Left lung (tissue), 10 donors: ENCODE results near the gene ERBB3. TPM values are rescaled to one million over a fixed set of nuclear protein-coding genes. Genes with fewer than 3 reads are reported as not detected.

Source experiments
- ATAC-seq: fragments of 200-7000 bp; cut with Tn5 transposase; one replicate; pipeline ENCODE4 v1.9.1; 2020; ENCODE audit warnings: moderate library complexity
- DNase-seq, 4 donors: peaks; one replicate each; pipeline ENCODE4 v3.0.0-alpha.2; 2013 to 2020
- H3K27ac ChIP-seq, 2 donors: fragments of 200-600 bp; sonication (generic) in 1 of 2; one replicate each; pipeline versions ENCODE4 v1.5.0 to v1.8.0; 2020 to 2021
- H3K27me3 ChIP-seq, 2 donors: fragments of 200-600 bp; sonication (generic) in 1 of 2; one replicate each; pipeline versions ENCODE4 v1.5.0 to v1.8.0; 2020 to 2021
- H3K36me3 ChIP-seq, 2 donors: fragments of 200-600 bp; sonication (generic) in 1 of 2; one replicate each; pipeline versions ENCODE4 v1.5.0 to v1.8.0; 2020 to 2021
- H3K4me1 ChIP-seq, 2 donors: fragments of 200-600 bp; one replicate each; pipeline ENCODE4 v1.8.0; 2021
- H3K4me3 ChIP-seq, 2 donors: fragments of 200-600 bp; sonication (generic) in 1 of 2; one replicate each; pipeline versions ENCODE4 v1.5.0 to v1.8.0; 2020 to 2021; ENCODE audit warnings: mild to moderate bottlenecking in 1 of 2
- H3K9me3 ChIP-seq, 2 donors: fragments of 200-600 bp; sonication (generic) in 1 of 2; one replicate each; pipeline versions ENCODE4 v1.5.0 to v1.8.0; 2020 to 2021
- CTCF ChIP-seq, 2 donors: fragments of 200-600 bp; sonication (generic) in 1 of 2; IDR thresholded peaks; one replicate each; pipeline versions ENCODE4 v1.5.0 to v1.8.0; 2021; ENCODE audit warnings: antibody characterized with exemption in 2 of 2
- intact Hi-C, 2 donors: fragments of 100-400 bp; cut with DNase I; formaldehyde crosslinking; loops; one replicate each; pipeline versions ENCODE4 v1.11.2 to v1.14.2; 2022
- polyA plus RNA-seq, 6 donors: library from polyadenylated mRNA; unstranded; fragments of 120-200 nt; gene quantifications; one replicate each; pipeline ENCODE4 v1.2.1, GENCODE V29; 2013; ENCODE audit not compliant: insufficient read length in 6 of 6
- total RNA-seq, 2 donors: library from RNA; stranded (reverse); fragmentation: NEBNext Ultra II Directional; extraction: Animal tissue kit (Norgen Biotek cat#: 25700); gene quantifications; one replicate each; pipeline ENCODE4 v1.2.1, GENCODE V29; 2021
- donor health status: DM: no; HTN: yes; CAD: no.
- donor health status: DM: no; HTN: no; CAD: no.

The ERBB3 gene
- total and polyA plus RNA-seq, 8 donors = 38.6 to 96.1 (median 82.1) TPM

DNA sequence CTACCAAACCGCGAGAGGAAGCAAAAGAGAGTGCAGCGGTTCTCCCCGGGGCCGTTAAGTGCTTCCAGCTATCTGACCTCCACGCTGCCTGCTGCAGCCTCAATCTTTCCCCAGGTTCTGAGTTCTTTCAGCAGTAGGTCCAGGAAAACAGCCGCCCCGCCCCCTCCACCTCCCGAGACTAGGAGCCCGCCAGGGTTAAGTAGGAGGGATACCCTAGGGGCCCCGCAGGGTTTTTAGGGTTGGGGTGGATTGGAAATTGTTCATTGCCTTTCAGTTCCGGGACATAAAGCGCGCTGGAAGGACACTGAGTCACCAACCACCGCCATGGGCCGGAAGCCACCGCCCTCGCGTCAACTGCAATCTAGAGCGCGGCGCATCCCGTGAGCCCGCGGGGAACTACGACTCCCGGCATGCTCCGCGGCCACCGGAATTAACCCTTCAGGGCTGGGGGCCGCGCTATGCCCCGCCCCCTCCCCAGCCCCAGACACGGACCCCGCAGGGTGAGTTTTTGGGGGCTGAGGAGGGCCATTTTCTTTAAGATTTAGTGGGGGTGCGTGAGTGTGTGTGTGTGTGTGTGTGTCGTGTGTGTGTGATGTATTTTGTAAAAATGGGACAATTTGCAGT lies 72.3 kb downstream of the ERBB3 start, which contains the start of gene MYL6B:
TSS of gene MYL6B (plus strand) at position 456 of the 624 bp plus-strand sequence. CDS start 1,332 bp downstream, outside the sequence.
- no peaks in the 10 kb centered on the region for H3K36me3 ChIP-seq
- intact Hi-C loops = no loop called here
- DNase-seq = peak; percentile 89 to 97 (median 94)
- no peaks in the 10 kb centered on the region for H3K27me3 ChIP-seq
- no peak for TF ChIP-seq CTCF (IDR thresholded peaks at IDR 0.05)
- peak within 1 kb of the TSS; percentile 97 for H3K27ac ChIP-seq
- H3K4me3 ChIP-seq = peak within 1 kb of the TSS; percentile 68 to 79
- peaks cover 5 to 38% of the 10 kb centered on the region in 2 donors for H3K4me1 ChIP-seq
- ATAC-seq = peak; percentile 97
- H3K9me3 ChIP-seq = no peaks in the 10 kb centered on the region

Other genes starting within 250 kb of the ERBB3 start
- 10 to 100 TPM; 49.3 to 78.4 TPM for gene MMP19, start 237.2 kb upstream of the ERBB3 start, total RNA-seq
- 10 to 100 TPM in 5 of 6 donors, 1 to 10 TPM in 1; 9.9 to 13.0 (median 11.8) TPM for gene MMP19, start 237.2 kb upstream of the ERBB3 start, polyA plus RNA-seq
- gene PYM1, start 152.3 kb upstream of the ERBB3 start, total RNA-seq = 10 to 100 TPM; 27.3 to 31.0 TPM
- 10 to 100 TPM; 31.1 to 36.4 (median 34.1) TPM for gene PYM1, start 152.3 kb upstream of the ERBB3 start, polyA plus RNA-seq
- gene DGKA, start 149.0 kb upstream of the ERBB3 start, total RNA-seq = 10 to 100 TPM; 30.6 to 36.7 TPM
- gene DGKA, start 149.0 kb upstream of the ERBB3 start, polyA plus RNA-seq = 10 to 100 TPM; 34.6 to 47.6 (median 39.1) TPM
- gene PMEL, start 114.1 kb upstream of the ERBB3 start, total RNA-seq = 1 to 10 TPM in 1 of 2 donors, under 1 TPM in 1; 0.99 to 1.8 TPM
- gene PMEL, start 114.1 kb upstream of the ERBB3 start, polyA plus RNA-seq = 1 to 10 TPM; 2.2 to 3.8 (median 2.7) TPM
- 10 to 100 TPM; 34.1 to 40.3 TPM for gene CDK2, start 113.3 kb upstream of the ERBB3 start, total RNA-seq
- 10 to 100 TPM; 74.2 to 89.0 (median 78.8) TPM for gene CDK2, start 113.3 kb upstream of the ERBB3 start, polyA plus RNA-seq
- 100 to 1,000 TPM; 116 to 175 TPM for gene RAB5B, start 106.1 kb upstream of the ERBB3 start, total RNA-seq
- gene RAB5B, start 106.1 kb upstream of the ERBB3 start, polyA plus RNA-seq = 100 to 1,000 TPM; 141 to 156 (median 142) TPM
- gene SUOX, start 82.9 kb upstream of the ERBB3 start, total RNA-seq = 10 to 100 TPM; 26.1 to 26.3 TPM
- 10 to 100 TPM; 36.0 to 49.6 (median 42.7) TPM for gene SUOX, start 82.9 kb upstream of the ERBB3 start, polyA plus RNA-seq
- 1 to 10 TPM; 7.5 to 8.5 TPM for gene IKZF4, start 59.1 kb upstream of the ERBB3 start, total RNA-seq
- 10 to 100 TPM; 22.2 to 28.3 (median 23.8) TPM for gene IKZF4, start 59.1 kb upstream of the ERBB3 start, polyA plus RNA-seq
- 10 to 100 TPM; 37.9 to 43.1 TPM for gene RPS26, start 38.2 kb upstream of the ERBB3 start, total RNA-seq
- gene RPS26, start 38.2 kb upstream of the ERBB3 start, polyA plus RNA-seq = 100 to 1,000 TPM; 106 to 778 (median 131) TPM
- gene PA2G4, start 24.4 kb downstream of the ERBB3 start, total RNA-seq = 100 to 1,000 TPM in 1 of 2 donors, 10 to 100 TPM in 1; 62.0 to 103 TPM
- 100 to 1,000 TPM; 120 to 151 (median 133) TPM for gene PA2G4, start 24.4 kb downstream of the ERBB3 start, polyA plus RNA-seq
- 1,000 to 10,000 TPM; 3,023 to 3,157 TPM for gene RPL41, start 36.5 kb downstream of the ERBB3 start, total RNA-seq
- gene RPL41, start 36.5 kb downstream of the ERBB3 start, polyA plus RNA-seq = 1,000 to 10,000 TPM; 6,005 to 6,852 (median 6,180) TPM
- gene ZC3H10, start 38.1 kb downstream of the ERBB3 start, total RNA-seq = 1 to 10 TPM; 6.0 to 8.7 TPM
- 1 to 10 TPM; 4.2 to 6.7 (median 5.5) TPM for gene ZC3H10, start 38.1 kb downstream of the ERBB3 start, polyA plus RNA-seq
- 100 to 1,000 TPM; 102 to 116 TPM for gene ESYT1, start 48.1 kb downstream of the ERBB3 start, total RNA-seq
- gene ESYT1, start 48.1 kb downstream of the ERBB3 start, polyA plus RNA-seq = 10 to 100 TPM; 80.9 to 94.5 (median 90.2) TPM
- 10 to 100 TPM; 32.6 to 43.1 TPM for gene MYL6B, start 72.4 kb downstream of the ERBB3 start, total RNA-seq
- 100 to 1,000 TPM; 153 to 193 (median 173) TPM for gene MYL6B, start 72.4 kb downstream of the ERBB3 start, polyA plus RNA-seq
- gene MYL6, start 78.2 kb downstream of the ERBB3 start, total RNA-seq = 1,000 to 10,000 TPM; 1,768 to 1,773 TPM
- gene MYL6, start 78.2 kb downstream of the ERBB3 start, polyA plus RNA-seq = 1,000 to 10,000 TPM; 1,831 to 2,250 (median 2,105) TPM
- gene SMARCC2, start 109.3 kb downstream of the ERBB3 start, total RNA-seq = 10 to 100 TPM; 84.3 to 84.9 TPM
- 100 to 1,000 TPM; 113 to 139 (median 121) TPM for gene SMARCC2, start 109.3 kb downstream of the ERBB3 start, polyA plus RNA-seq
- 10 to 100 TPM; 50.3 to 51.4 TPM for gene RNF41, start 141.8 kb downstream of the ERBB3 start, total RNA-seq
- 10 to 100 TPM; 41.5 to 47.1 (median 42.0) TPM for gene RNF41, start 141.8 kb downstream of the ERBB3 start, polyA plus RNA-seq
- 10 to 100 TPM; 32.6 to 33.8 TPM for gene NABP2, start 144.2 kb downstream of the ERBB3 start, total RNA-seq
- 10 to 100 TPM; 21.8 to 28.5 (median 24.7) TPM for gene NABP2, start 144.2 kb downstream of the ERBB3 start, polyA plus RNA-seq
- gene SLC39A5, start 149.9 kb downstream of the ERBB3 start, total RNA-seq = under 1 TPM in 1 of 2 donors, not detected in 1; 0.29 TPM
- 1 to 10 TPM; 2.0 to 6.6 (median 4.0) TPM for gene SLC39A5, start 149.9 kb downstream of the ERBB3 start, polyA plus RNA-seq
- 10 to 100 TPM; 33.3 to 39.3 TPM for gene ANKRD52, start 178.2 kb downstream of the ERBB3 start, total RNA-seq
- gene ANKRD52, start 178.2 kb downstream of the ERBB3 start, polyA plus RNA-seq = 10 to 100 TPM; 24.6 to 40.1 (median 31.7) TPM
- 10 to 100 TPM in 1 of 2 donors, 1 to 10 TPM in 1; 9.4 to 10.9 TPM for gene COQ10A, start 186.8 kb downstream of the ERBB3 start, total RNA-seq
- 10 to 100 TPM; 13.6 to 19.8 (median 14.8) TPM for gene COQ10A, start 186.8 kb downstream of the ERBB3 start, polyA plus RNA-seq
- 100 to 1,000 TPM; 193 to 213 TPM for gene CS, start 220.2 kb downstream of the ERBB3 start, total RNA-seq
- gene CS, start 220.2 kb downstream of the ERBB3 start, polyA plus RNA-seq = 100 to 1,000 TPM; 162 to 190 (median 177) TPM
- 100 to 1,000 TPM; 135 to 152 TPM for gene CNPY2, start 235.8 kb downstream of the ERBB3 start, total RNA-seq
- 100 to 1,000 TPM; 126 to 168 (median 146) TPM for gene CNPY2, start 235.8 kb downstream of the ERBB3 start, polyA plus RNA-seq